22Rv1 (cell line): ENCODE results near the gene FASTKD1.

Experiments used
- ZFX ChIP-seq: fragments of 450-650 bp; IDR thresholded peaks from 2 replicates; pipeline ENCODE4 v1.6.1; 2017; ENCODE audit warnings: antibody characterized with exemption, borderline replicate concordance
- TF ChIP-seq, protein P1 (sequence below): fragments of 450-650 bp; IDR thresholded peaks from 2 replicates; pipeline ENCODE4 v1.5.1; 2017; ENCODE audit warnings: mild to moderate bottlenecking

DNA sequence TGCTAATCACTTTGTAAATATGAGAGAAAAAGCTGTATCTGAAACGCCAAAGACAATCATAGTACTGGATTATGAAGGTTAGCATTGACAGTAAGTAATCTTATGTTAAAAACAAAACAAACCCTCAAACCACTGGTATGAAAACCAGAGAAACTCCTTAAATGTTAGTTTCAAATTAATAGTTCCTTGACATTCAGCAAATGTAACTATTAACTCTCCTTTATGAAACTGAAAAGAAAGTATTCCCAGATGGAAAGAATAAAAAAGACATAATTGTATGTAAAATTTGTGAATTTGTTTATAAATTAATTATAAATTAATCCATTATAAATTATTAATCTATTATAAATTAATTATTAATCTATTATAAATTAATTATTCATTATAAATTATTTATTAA, 12.3 kb downstream of the FASTKD1 start:
- TF ChIP-seq, protein P1, sequence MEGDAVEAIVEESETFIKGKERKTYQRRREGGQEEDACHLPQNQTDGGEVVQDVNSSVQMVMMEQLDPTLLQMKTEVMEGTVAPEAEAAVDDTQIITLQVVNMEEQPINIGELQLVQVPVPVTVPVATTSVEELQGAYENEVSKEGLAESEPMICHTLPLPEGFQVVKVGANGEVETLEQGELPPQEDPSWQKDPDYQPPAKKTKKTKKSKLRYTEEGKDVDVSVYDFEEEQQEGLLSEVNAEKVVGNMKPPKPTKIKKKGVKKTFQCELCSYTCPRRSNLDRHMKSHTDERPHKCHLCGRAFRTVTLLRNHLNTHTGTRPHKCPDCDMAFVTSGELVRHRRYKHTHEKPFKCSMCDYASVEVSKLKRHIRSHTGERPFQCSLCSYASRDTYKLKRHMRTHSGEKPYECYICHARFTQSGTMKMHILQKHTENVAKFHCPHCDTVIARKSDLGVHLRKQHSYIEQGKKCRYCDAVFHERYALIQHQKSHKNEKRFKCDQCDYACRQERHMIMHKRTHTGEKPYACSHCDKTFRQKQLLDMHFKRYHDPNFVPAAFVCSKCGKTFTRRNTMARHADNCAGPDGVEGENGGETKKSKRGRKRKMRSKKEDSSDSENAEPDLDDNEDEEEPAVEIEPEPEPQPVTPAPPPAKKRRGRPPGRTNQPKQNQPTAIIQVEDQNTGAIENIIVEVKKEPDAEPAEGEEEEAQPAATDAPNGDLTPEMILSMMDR: no peak
- no peak for TF ChIP-seq ZFX
